HS-27A (cell line): Measurements from ENCODE around the gene MDM2.
"Not testable (repeated sequence)": the region's sequence is repeated elsewhere in the genome, so short reads cannot be mapped to it uniquely, and the experiment has no call there.

Source experiments
- DNase-seq: peaks from one replicate; pipeline ENCODE4 v3.0.0-alpha.2; 2012; ENCODE audit warnings: low read depth, missing footprints

The MDM2 gene

GRCh38 chr12:68827895-68828671 lies 20.1 kb downstream of the MDM2 start:
- DNase-seq = no peak

GRCh38 chr12:68828672-68829068 lies 20.7 kb downstream of the MDM2 start:
- DNase-seq = no peak

- no peak for DNase-seq
These were observed 23.3 kb downstream of the MDM2 start for GRCh38 chr12:68831272-68831671.

GRCh38 chr12:68831751-68832503 lies 23.9 kb downstream of the MDM2 start:
- no peak for DNase-seq

GRCh38 chr12:68832504-68832867 lies 24.5 kb downstream of the MDM2 start:
- no peak for DNase-seq

GRCh38 chr12:68833508-68833907 lies 25.5 kb downstream of the MDM2 start:
- DNase-seq = no peak

- DNase-seq = no peak
These were observed 27.4 kb downstream of the MDM2 start for GRCh38 chr12:68835333-68835908.

GRCh38 chr12:68837215-68837614 lies 29.2 kb downstream of the MDM2 start:
- DNase-seq = no peak

- no peak for DNase-seq
These were observed 30.3 kb downstream of the MDM2 start for GRCh38 chr12:68838046-68838886.

GRCh38 chr12:68839183-68840147 lies 31.5 kb downstream of the MDM2 start:
- no peak for DNase-seq

- DNase-seq = not testable (repeated sequence)
These were observed 33.2 kb downstream of the MDM2 start for GRCh38 chr12:68841175-68841574.

- no peak for DNase-seq
These were observed 33.7 kb downstream of the MDM2 start for GRCh38 chr12:68841717-68842116.

- DNase-seq = no peak
These were observed 34.1 kb downstream of the MDM2 start for GRCh38 chr12:68842123-68842522.

- DNase-seq = no peak
These were observed 35.0 kb downstream of the MDM2 start for GRCh38 chr12:68842784-68843567.

GRCh38 chr12:68844318-68844745 lies 36.4 kb downstream of the MDM2 start:
- DNase-seq = no peak

- DNase-seq = no peak
These were observed 37.1 kb downstream of the MDM2 start for GRCh38 chr12:68844788-68845695.

- DNase-seq = no peak
These were observed 38.8 kb downstream of the MDM2 start for GRCh38 chr12:68846811-68847210.

GRCh38 chr12:68850390-68850789 lies 42.4 kb downstream of the MDM2 start:
- no peak for DNase-seq
